BE2C (cell line): ENCODE measurements around the gene GTF2H4.
"Not testable (repeated sequence)": the region's sequence is repeated elsewhere in the genome, so short reads cannot be mapped to it uniquely, and the experiment has no call there.

ENCODE experiments used
- DNase-seq: peaks from one replicate; pipeline ENCODE4 v3.0.0-alpha.2; 2020
- H3K27me3 ChIP-seq: fragments of 250-450 bp; sonication (Bioruptor Pico); 2 replicates; pipeline ENCODE4 v1.5.1; 2020; ENCODE audit warnings: mild to moderate bottlenecking
- H3K36me3 ChIP-seq: fragments of 250-450 bp; sonication (Bioruptor Pico); 2 replicates; pipeline ENCODE4 v1.5.1; 2020; ENCODE audit warnings: mild to moderate bottlenecking
- H3K4me1 ChIP-seq: fragments of 250-450 bp; sonication (Bioruptor Pico); 2 replicates; pipeline ENCODE4 v1.5.1; 2020
- H3K4me3 ChIP-seq: 2 replicates; pipeline ENCODE4 v1.5.1; 2011; ENCODE audit warnings: low read depth, low read length
- H3K9me3 ChIP-seq: fragments of 250-450 bp; sonication (Bioruptor Pico); 2 replicates; pipeline ENCODE4 v1.5.1; 2020
- TF ChIP-seq, protein P1 (sequence below): IDR thresholded peaks from 2 replicates; pipeline ENCODE4 v1.5.1; 2012; ENCODE audit warnings: mild to moderate bottlenecking, low read depth, low read length

GTF2H4 gene

GRCh38 chr6:30917041-30917440, 9.0 kb downstream of the GTF2H4 start:
- no peaks in the 10 kb centered on the region for H3K27me3 ChIP-seq
- H3K4me1 ChIP-seq: peaks cover 3% of the 10 kb centered on the region; the same call in 1 of the 2 replicates
- H3K36me3 ChIP-seq: no peaks in the 10 kb centered on the region; the same call in 1 of the 2 replicates
- TF ChIP-seq, protein P1, sequence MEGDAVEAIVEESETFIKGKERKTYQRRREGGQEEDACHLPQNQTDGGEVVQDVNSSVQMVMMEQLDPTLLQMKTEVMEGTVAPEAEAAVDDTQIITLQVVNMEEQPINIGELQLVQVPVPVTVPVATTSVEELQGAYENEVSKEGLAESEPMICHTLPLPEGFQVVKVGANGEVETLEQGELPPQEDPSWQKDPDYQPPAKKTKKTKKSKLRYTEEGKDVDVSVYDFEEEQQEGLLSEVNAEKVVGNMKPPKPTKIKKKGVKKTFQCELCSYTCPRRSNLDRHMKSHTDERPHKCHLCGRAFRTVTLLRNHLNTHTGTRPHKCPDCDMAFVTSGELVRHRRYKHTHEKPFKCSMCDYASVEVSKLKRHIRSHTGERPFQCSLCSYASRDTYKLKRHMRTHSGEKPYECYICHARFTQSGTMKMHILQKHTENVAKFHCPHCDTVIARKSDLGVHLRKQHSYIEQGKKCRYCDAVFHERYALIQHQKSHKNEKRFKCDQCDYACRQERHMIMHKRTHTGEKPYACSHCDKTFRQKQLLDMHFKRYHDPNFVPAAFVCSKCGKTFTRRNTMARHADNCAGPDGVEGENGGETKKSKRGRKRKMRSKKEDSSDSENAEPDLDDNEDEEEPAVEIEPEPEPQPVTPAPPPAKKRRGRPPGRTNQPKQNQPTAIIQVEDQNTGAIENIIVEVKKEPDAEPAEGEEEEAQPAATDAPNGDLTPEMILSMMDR: no peak
- H3K4me3 ChIP-seq: no peak overlapping the region
- no peaks in the 10 kb centered on the region for H3K9me3 ChIP-seq
- no peak for DNase-seq

DNA sequence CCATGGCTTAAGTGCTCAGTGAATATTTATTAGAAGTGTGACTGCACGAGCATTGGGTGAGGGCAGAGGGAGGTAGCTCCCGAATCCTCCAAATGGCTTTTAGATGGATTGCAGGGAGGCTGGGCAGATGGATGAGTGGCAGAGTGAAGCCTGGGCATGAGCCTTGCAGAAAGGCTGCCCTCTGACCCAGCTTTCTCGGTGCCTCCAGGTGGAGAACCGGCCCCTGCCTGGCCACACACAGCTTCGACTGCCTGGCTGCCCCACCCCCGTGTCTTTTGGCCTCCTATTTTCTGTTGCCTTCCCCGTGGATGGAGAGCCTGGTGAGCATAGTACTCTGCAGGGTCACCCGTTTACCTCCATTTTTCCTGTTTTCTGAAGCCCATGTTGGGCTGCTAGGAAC, 9.5 kb downstream of the GTF2H4 start:
- TF ChIP-seq, protein P1: no peak
- Histone ChIP-seq H3K36me3 (no peaks in the 10 kb centered on the region; the same call in 1 of the 2 replicates), H3K4me1 (peaks cover 3% of the 10 kb centered on the region; the same call in 1 of the 2 replicates), H3K4me3 (no peak overlapping the region), H3K9me3 (no peaks in the 10 kb centered on the region), H3K27me3 (no peaks in the 10 kb centered on the region)
- DNase-seq: no peak

- DNase-seq: no peak
- Histone ChIP-seq H3K36me3 (no peaks in the 10 kb centered on the region; the same call in 1 of the 2 replicates), H3K9me3 (no peaks in the 10 kb centered on the region), H3K27me3 (no peaks in the 10 kb centered on the region), H3K4me3 (no peak overlapping the region), H3K4me1 (peaks cover 3% of the 10 kb centered on the region; the same call in 1 of the 2 replicates)
- TF ChIP-seq, protein P1: no peak
These were observed 10.7 kb downstream of the GTF2H4 start for GRCh38 chr6:30918670-30919069.

DNA sequence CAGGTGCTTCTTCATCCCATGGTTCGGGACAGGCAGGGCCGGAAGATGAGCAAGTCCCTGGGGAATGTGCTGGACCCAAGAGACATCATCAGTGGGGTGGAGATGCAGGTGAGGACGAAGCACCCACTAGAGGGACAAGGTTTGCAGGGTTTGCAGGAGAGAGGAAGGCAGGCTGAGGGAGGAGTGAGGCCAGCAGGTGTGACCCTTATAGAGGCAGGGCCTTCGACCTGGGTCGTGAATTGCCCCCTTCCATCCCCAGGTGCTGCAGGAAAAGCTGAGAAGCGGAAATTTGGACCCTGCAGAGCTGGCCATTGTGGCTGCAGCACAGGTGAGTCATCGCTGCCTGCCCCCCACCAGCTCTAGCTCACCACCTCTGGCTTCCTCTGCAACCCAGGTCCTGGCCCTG, 14.4 kb downstream of the GTF2H4 start:
- H3K27me3 ChIP-seq: no peaks in the 10 kb centered on the region
- TF ChIP-seq, protein P1: no peak
- DNase-seq: no peak
- no peaks in the 10 kb centered on the region for H3K4me1 ChIP-seq
- no peaks in the 10 kb centered on the region; the same call in 1 of the 2 replicates for H3K36me3 ChIP-seq
- no peaks in the 10 kb centered on the region for H3K9me3 ChIP-seq
- no peak overlapping the region for H3K4me3 ChIP-seq

DNA sequence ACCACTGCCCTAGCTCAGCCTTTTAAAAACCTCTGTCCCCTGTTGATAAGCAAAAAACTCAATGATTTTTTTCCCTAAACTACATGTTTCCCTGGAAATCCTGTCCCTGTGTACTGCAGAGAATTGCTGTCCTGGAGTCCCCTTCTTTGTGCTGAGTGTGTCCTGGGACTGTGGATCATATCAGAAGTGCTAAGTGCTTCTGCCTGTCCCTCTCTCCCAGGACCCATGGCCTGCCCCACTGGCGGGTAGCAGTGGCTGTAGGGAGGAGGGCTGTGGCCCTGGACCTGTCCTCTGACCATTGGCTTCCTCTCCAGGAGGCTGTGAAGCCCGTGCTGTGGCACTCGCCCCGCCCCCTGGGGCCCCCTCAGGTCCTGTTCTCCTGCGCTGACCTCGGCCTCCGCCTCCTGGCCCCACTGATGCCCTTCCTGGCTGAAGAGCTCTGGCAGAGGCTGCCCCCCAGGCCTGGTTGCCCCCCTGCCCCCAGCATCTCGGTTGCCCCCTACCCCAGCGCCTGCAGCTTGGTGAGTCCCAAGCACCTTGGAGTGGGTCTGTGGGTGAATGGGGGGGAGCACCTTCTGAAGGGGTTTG, 16.1 kb downstream of the GTF2H4 start:
- H3K36me3 ChIP-seq, DNase-seq, H3K9me3 ChIP-seq, H3K27me3 ChIP-seq, H3K4me3 ChIP-seq, H3K4me1 ChIP-seq: not testable (repeated sequence)

- TF ChIP-seq, protein P1: no peak
- no peaks in the 10 kb centered on the region for H3K4me1 ChIP-seq
These were observed 18.6 kb downstream of the GTF2H4 start for GRCh38 chr6:30926644-30927043.

GRCh38 chr6:30927080-30927479, 19.1 kb downstream of the GTF2H4 start:
- not testable (repeated sequence) for H3K27me3 ChIP-seq, DNase-seq, H3K4me3 ChIP-seq, H3K4me1 ChIP-seq, H3K36me3 ChIP-seq, H3K9me3 ChIP-seq

More at GRCh38 chr6:30926644-30927043, 18.6 kb downstream of the GTF2H4 start:
- Histone ChIP-seq H3K9me3 (no peaks in the 10 kb centered on the region), H3K36me3 (no peaks in the 10 kb centered on the region; the same call in 1 of the 2 replicates), H3K27me3 (no peaks in the 10 kb centered on the region), H3K4me3 (no peak overlapping the region)
- DNase-seq: no peak
